HepG2 (cell line): ENCODE data around the gene GGA2. TPM values are rescaled to one million over a fixed set of nuclear protein-coding genes. Genes with fewer than 3 reads are reported as not detected.

Experiments used
- ATAC-seq: fragments of 200-7000 bp; cut with Tn5 transposase; 3 replicates; pipeline ENCODE4 v1.9.1; 2020; ENCODE audit warnings: mild to moderate bottlenecking, moderate library complexity
- BruUV-seq: library from RNA; stranded (reverse); fragments of 400-500 nt; replicated peaks from 2 replicates; lab custom pipeline; 2021; lab: Mats Ljungman, UMichigan
- CTCF ChIA-PET: fragments of 300-600 bp; formaldehyde crosslinking; extraction: SDS; loops from one replicate; lab custom pipeline; 2021; ENCODE audit warnings: low total read pairs, inconsistent platforms, low intra/inter-chr PET ratio; lab: Yijun Ruan, JAX
- POLR2A ChIA-PET: fragments of 350-600 bp; sonication (Branson Sonifier 250); formaldehyde crosslinking; loops from one replicate; lab custom pipeline; 2020; ENCODE audit warnings: antibody characterized with exemption, inconsistent platforms; lab: Yijun Ruan, JAX
- DNase-seq: peaks from one replicate; pipeline ENCODE4 v3.0.0-alpha.2; 2015; ENCODE audit warnings: low spot score
- FAIRE-seq: peaks from 3 replicates; lab custom pipeline; 2011; peaks lifted over from hg19 to GRCh38; lab: Jason Lieb, UNC
- H2AFZ ChIP-seq: one replicate; pipeline ENCODE4 v1.6.1; 2011; ENCODE audit warnings: low read length, inconsistent platforms
- H3K27ac ChIP-seq: fragments of 300-600 bp; 3 replicates; pipeline ENCODE4 v1.8.0; 2011; ENCODE audit warnings: mixed run types, mild to moderate bottlenecking, mixed read lengths, low read length, inconsistent platforms; ENCODE audit not compliant: insufficient read depth; ENCODE audit errors: extremely low read length
- H3K27me3 ChIP-seq, 2 experiments: fragments of 200-600 bp in 1 of 2; 2 replicates in 1 of 2; 3 replicates in 1 of 2; pipeline versions ENCODE4 v1.6.0 to v1.8.0; 2011; ENCODE audit warnings: low read length in 2 of 2, mild to moderate bottlenecking in 2 of 2, moderate library complexity in 2 of 2, inconsistent platforms in 1 of 2; ENCODE audit not compliant: insufficient read depth in 2 of 2, control insufficient read depth in 1 of 2
- H3K36me3 ChIP-seq, 2 experiments: fragments of 200-600 bp in 1 of 2; replicated peaks in 1 of 2; 2 replicates in 1 of 2; 3 replicates in 1 of 2; pipeline versions ENCODE4 v1.5.1 to v1.8.0; 2011; ENCODE audit warnings: low read length in 2 of 2, inconsistent platforms in 1 of 2; ENCODE audit not compliant: insufficient read depth in 2 of 2, control insufficient read depth in 1 of 2
- H3K4me1 ChIP-seq: 2 replicates; pipeline ENCODE4 v1.5.1; 2012; ENCODE audit warnings: low read length, inconsistent platforms; ENCODE audit not compliant: insufficient read depth
- H3K4me2 ChIP-seq: 2 replicates; pipeline ENCODE4 v1.6.0; 2011; ENCODE audit warnings: low read depth, low read length, inconsistent platforms
- H3K4me3 ChIP-seq, 3 experiments: fragments of 200-600 bp in 1 of 3; sonication (generic), shearing (Covaris generic) in 1 of 3; replicated peaks in 1 of 3; 2 replicates each; pipeline ENCODE4 v1.5.1; 2011 to 2016; ENCODE audit warnings: low read length in 3 of 3, inconsistent platforms in 2 of 3, low read depth in 2 of 3, mild to moderate bottlenecking in 2 of 3, control low read depth in 1 of 3, mixed read lengths in 1 of 3; ENCODE audit not compliant: insufficient read depth in 1 of 3
- H3K79me2 ChIP-seq: one replicate; pipeline ENCODE4 v1.6.1; 2011; ENCODE audit warnings: low read length, inconsistent platforms; ENCODE audit not compliant: insufficient read depth
- H3K9ac ChIP-seq: 2 replicates; pipeline ENCODE4 v1.6.0; 2011; ENCODE audit warnings: mild to moderate bottlenecking, low read depth, low read length, inconsistent platforms; ENCODE audit not compliant: insufficient read depth
- H3K9me3 ChIP-seq: 2 replicates; pipeline ENCODE4 v1.5.1; 2012; ENCODE audit warnings: mild to moderate bottlenecking, low read length
- H4K20me1 ChIP-seq: 2 replicates; pipeline ENCODE4 v1.6.0; 2011; ENCODE audit warnings: inconsistent platforms, mild to moderate bottlenecking, low read length, moderate library complexity; ENCODE audit not compliant: insufficient read depth
- ARID4A ChIP-seq: sonication (generic); formaldehyde crosslinking; IDR thresholded peaks from 2 replicates; pipeline ENCODE4 v1.5.0; 2020; ENCODE audit warnings: mild to moderate bottlenecking, missing genetic modification reagents, borderline replicate concordance
- CHD2 ChIP-seq: IDR thresholded peaks from 2 replicates; pipeline ENCODE4 v1.6.1; 2011; ENCODE audit warnings: low read depth, low read length, improper control_type of control experiment
- HOXA3 ChIP-seq: sonication (generic); formaldehyde crosslinking; IDR thresholded peaks from 2 replicates; pipeline ENCODE4 v1.5.0; 2020; ENCODE audit warnings: missing genetic modification reagents
- PREB ChIP-seq: sonication (generic); formaldehyde crosslinking; IDR thresholded peaks from 2 replicates; pipeline ENCODE4 v1.4.0; 2020; ENCODE audit warnings: missing genetic modification reagents
- RARA ChIP-seq: IDR thresholded peaks from 2 replicates; pipeline ENCODE4 v1.6.1; 2016; ENCODE audit warnings: missing genetic modification reagents, missing compliant biosample characterization
- ZNF670 ChIP-seq: sonication (generic); formaldehyde crosslinking; IDR thresholded peaks from 2 replicates; pipeline ENCODE4 v1.8.0; 2022; ENCODE audit warnings: mild to moderate bottlenecking, missing genetic modification reagents, borderline replicate concordance
- ZNF674 ChIP-seq: sonication (generic); formaldehyde crosslinking; IDR thresholded peaks from 2 replicates; pipeline ENCODE4 v1.5.0; 2020; ENCODE audit warnings: low read depth, mild to moderate bottlenecking, missing genetic modification reagents
- ZNF770 ChIP-seq: sonication (generic); formaldehyde crosslinking; IDR thresholded peaks from 2 replicates; pipeline ENCODE4 v1.5.0; 2020; ENCODE audit warnings: mild to moderate bottlenecking, missing genetic modification reagents
- WGBS: methylation state at CpG from one replicate; pipeline ENCODE4 v1.1.6; 2017; ENCODE audit warnings: low lambda C conversion rate; 5-methylcytosine and 5-hydroxymethylcytosine counted together
- in situ Hi-C: cut with HindIII; loops from 2 replicates; pipeline ENCODE4 v1.10.0; 2017; ENCODE audit warnings: low pct_unique_long_range_greater_than_20kb; ENCODE audit not compliant: extremely low pct_ligation_motif_present
- intact Hi-C: fragments of 100-400 bp; cut with micrococcal nuclease; formaldehyde crosslinking; loops from one replicate; pipeline ENCODE4 v1.10.0; 2022; ENCODE audit not compliant: unreplicated experiment
- polyA plus RNA-seq, 8 experiments: library from polyadenylated mRNA; depleted of rRNA in 3 of 8; stranded (reverse) in 7 of 8; unstranded in 1 of 8; fragments of >200 nt; fragmentation: Illumina TruSeq in 4 of 8; extraction: Trizol in 4 of 8; gene quantifications; 2 replicates each; pipeline versions ENCODE4 v1.2.1 to v1.2.3, GENCODE V29; 2011 to 2016; ENCODE audit warnings: low read depth in 4 of 8, missing spikeins in 1 of 8, mixed read lengths in 1 of 8; ENCODE audit not compliant: insufficient read depth in 1 of 8
- total RNA-seq, 5 experiments: library from RNA; depleted of rRNA; stranded (reverse); fragments of >200 nt; fragmentation: Illumina TruSeq; extraction: Trizol; gene quantifications; 2 replicates each; pipeline ENCODE4 v1.2.3, GENCODE V29; 2016; ENCODE audit warnings: low read depth in 1 of 5
- TF ChIP-seq, protein P1 (sequence below): sonication (generic); formaldehyde crosslinking; IDR thresholded peaks from 2 replicates; pipeline ENCODE4 v1.5.1; 2020; ENCODE audit warnings: mild to moderate bottlenecking, missing genetic modification reagents, moderate library complexity
- TF ChIP-seq, protein P2 (sequence below): sonication (generic); formaldehyde crosslinking; IDR thresholded peaks from 2 replicates; pipeline ENCODE4 v1.4.0; 2020; ENCODE audit warnings: missing genetic modification reagents, low read depth, mild to moderate bottlenecking, borderline replicate concordance

The GGA2 gene
- total and polyA plus RNA-seq, 2 of the 13 experiments (the other 11 are each of a cell fraction or from before 2014, with no cell fraction given) = 51.5 to 69.8 TPM

GRCh38 chr16:23498863-23499262 lies 11.4 kb downstream of the GGA2 start (continued):
- TF ChIP-seq, protein P1, sequence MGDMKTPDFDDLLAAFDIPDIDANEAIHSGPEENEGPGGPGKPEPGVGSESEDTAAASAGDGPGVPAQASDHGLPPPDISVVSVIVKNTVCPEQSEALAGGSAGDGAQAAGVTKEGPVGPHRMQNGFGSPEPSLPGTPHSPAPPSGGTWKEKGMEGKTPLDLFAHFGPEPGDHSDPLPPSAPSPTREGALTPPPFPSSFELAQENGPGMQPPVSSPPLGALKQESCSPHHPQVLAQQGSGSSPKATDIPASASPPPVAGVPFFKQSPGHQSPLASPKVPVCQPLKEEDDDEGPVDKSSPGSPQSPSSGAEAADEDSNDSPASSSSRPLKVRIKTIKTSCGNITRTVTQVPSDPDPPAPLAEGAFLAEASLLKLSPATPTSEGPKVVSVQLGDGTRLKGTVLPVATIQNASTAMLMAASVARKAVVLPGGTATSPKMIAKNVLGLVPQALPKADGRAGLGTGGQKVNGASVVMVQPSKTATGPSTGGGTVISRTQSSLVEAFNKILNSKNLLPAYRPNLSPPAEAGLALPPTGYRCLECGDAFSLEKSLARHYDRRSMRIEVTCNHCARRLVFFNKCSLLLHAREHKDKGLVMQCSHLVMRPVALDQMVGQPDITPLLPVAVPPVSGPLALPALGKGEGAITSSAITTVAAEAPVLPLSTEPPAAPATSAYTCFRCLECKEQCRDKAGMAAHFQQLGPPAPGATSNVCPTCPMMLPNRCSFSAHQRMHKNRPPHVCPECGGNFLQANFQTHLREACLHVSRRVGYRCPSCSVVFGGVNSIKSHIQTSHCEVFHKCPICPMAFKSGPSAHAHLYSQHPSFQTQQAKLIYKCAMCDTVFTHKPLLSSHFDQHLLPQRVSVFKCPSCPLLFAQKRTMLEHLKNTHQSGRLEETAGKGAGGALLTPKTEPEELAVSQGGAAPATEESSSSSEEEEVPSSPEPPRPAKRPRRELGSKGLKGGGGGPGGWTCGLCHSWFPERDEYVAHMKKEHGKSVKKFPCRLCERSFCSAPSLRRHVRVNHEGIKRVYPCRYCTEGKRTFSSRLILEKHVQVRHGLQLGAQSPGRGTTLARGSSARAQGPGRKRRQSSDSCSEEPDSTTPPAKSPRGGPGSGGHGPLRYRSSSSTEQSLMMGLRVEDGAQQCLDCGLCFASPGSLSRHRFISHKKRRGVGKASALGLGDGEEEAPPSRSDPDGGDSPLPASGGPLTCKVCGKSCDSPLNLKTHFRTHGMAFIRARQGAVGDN (CRISPR knock-in tag) = 0 out of 2 replicates have a peak, but pooled peaks have one; percentile 5
- TF ChIP-seq RARA (CRISPR knock-in tag) = peak; percentile 67

DNA sequence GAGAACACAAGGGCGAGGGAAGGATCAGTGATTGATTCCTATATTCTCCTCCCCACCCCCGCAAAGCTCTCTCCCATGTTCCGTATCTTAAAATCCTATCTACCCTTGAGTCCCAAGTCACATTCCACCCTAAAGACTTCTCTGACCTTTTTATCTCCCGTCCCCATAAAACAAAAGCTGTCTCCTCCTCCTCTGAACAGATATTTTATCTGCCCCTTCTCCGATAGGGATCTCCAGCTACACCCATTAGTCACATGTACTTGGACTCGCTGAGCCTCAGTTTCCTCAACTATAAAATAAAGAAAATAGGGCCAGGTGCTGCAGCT lies 12.8 kb downstream of the GGA2 start:
- BruUV-seq = no TSS peak
- FAIRE-seq (no peak), DNase-seq (no peak), ATAC-seq (no peak)
- no peak overlapping the region for H3K9ac ChIP-seq
- H3K27ac ChIP-seq = no peak overlapping the region
- peaks cover 61% of the 10 kb centered on the region for H3K79me2 ChIP-seq
- H3K4me3 ChIP-seq = no peak overlapping the region
- H3K9me3 ChIP-seq = no peaks in the 10 kb centered on the region
- no peak overlapping the region for H2AFZ ChIP-seq
- WGBS = 96% methylated on average over 6 of the region's 6 CpGs
- ChIA-PET CTCF (no interaction called here), POLR2A (interaction anchor here (1.6 kb wide), 1 partner anchor 43 kb away, joined by 4 read pairs; no protein-coding TSS in a partner anchor)
- H4K20me1 ChIP-seq = peaks cover 56% of the 10 kb centered on the region
- peaks cover 38 to 82% of the 10 kb centered on the region in 2 experiments for H3K36me3 ChIP-seq
- intact Hi-C loops (no loop called here), in situ Hi-C loops (no loop called here)
- peaks cover 23% of the 10 kb centered on the region for H3K4me1 ChIP-seq
- no peak overlapping the region for H3K4me2 ChIP-seq
- no peaks in the 10 kb centered on the region for H3K27me3 ChIP-seq
- TF ChIP-seq ZNF674 (CRISPR knock-in tag) (no peak), CHD2 (no peak), ZNF670 (CRISPR knock-in tag) (no peak), HOXA3 (CRISPR knock-in tag) (no peak), PREB (CRISPR knock-in tag) (no peak), ARID4A (no peak), ZNF770 (CRISPR knock-in tag) (no peak)
- TF ChIP-seq, protein P2, sequence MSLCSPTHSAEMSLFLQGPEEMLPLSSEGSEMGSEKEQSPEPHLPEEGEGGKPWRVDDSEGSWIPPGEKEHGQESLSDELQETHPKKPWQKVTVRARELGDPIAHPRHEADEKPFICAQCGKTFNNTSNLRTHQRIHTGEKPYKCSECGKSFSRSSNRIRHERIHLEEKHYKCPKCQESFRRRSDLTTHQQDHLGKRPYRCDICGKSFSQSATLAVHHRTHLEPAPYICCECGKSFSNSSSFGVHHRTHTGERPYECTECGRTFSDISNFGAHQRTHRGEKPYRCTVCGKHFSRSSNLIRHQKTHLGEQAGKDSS (CRISPR knock-in tag) = no peak
